PC-3 (cell line): ENCODE data around the gene CNMD. TPM values are rescaled to one million over a fixed set of nuclear protein-coding genes. Genes with fewer than 3 reads are reported as not detected.
A peak's percentile ranks its signal among the peaks of the same experiment; 100 is the strongest.

Experiments used
- ATAC-seq: fragments of 200-7000 bp; cut with Tn5 transposase; 2 replicates; pipeline ENCODE4 v1.9.1; 2020; ENCODE audit warnings: mild to moderate bottlenecking, moderate library complexity
- BruUV-seq: library from RNA; stranded (reverse); fragments of 400-500 nt; replicated peaks from 2 replicates; lab custom pipeline; 2021; lab: Mats Ljungman, UMichigan
- CTCF ChIA-PET: fragments of 300-600 bp; sonication (Branson Sonifier 250); formaldehyde crosslinking; loops from one replicate; lab custom pipeline; 2022; ENCODE audit warnings: antibody characterized with exemption; lab: Charles Lee
- POLR2A ChIA-PET: fragments of 300-600 bp; sonication (Branson Sonifier 250); formaldehyde crosslinking; loops from one replicate; lab custom pipeline; 2022; ENCODE audit warnings: antibody characterized with exemption; ENCODE audit not compliant: unreplicated experiment; lab: Charles Lee
- DNase-seq: peaks from one replicate; pipeline ENCODE4 v3.0.0-alpha.2; 2015
- H2AFZ ChIP-seq: fragments of 300-600 bp; sonication (generic); 2 replicates; pipeline ENCODE4 v1.6.0; 2016; ENCODE audit warnings: antibody characterized with exemption, low read length
- H3F3A ChIP-seq: fragments of 300-600 bp; sonication (generic); one replicate; pipeline ENCODE4 v1.6.0; 2017; ENCODE audit warnings: antibody characterized with exemption, low read length, control low read depth, mild to moderate bottlenecking; ENCODE audit not compliant: unreplicated experiment
- H3K27ac ChIP-seq: fragments of 300-600 bp; sonication (generic); 2 replicates; pipeline ENCODE4 v1.5.1; 2016; ENCODE audit warnings: mild to moderate bottlenecking, low read length
- H3K27me3 ChIP-seq: fragments of 300-600 bp; sonication (generic); 2 replicates; pipeline ENCODE4 v1.6.1; 2016; ENCODE audit warnings: low read length, mixed read lengths
- H3K36me3 ChIP-seq: fragments of 300-600 bp; sonication (generic); 2 replicates; pipeline ENCODE4 v1.6.1; 2016; ENCODE audit warnings: low read depth, mixed run types, low read length, mixed read lengths
- H3K4me1 ChIP-seq: fragments of 300-600 bp; sonication (generic); 2 replicates; pipeline ENCODE4 v1.5.1; 2016; ENCODE audit warnings: low read length; ENCODE audit not compliant: insufficient read depth
- H3K4me2 ChIP-seq: fragments of 300-600 bp; sonication (generic); 2 replicates; pipeline ENCODE4 v1.6.0; 2016; ENCODE audit warnings: low read length
- H3K4me3 ChIP-seq: fragments of 300-600 bp; sonication (generic); 2 replicates; pipeline ENCODE4 v1.5.1; 2016; ENCODE audit warnings: mild to moderate bottlenecking, low read length, mixed read lengths
- H3K79me2 ChIP-seq: fragments of 300-600 bp; sonication (generic); 2 replicates; pipeline ENCODE4 v1.6.1; 2017; ENCODE audit warnings: low read length, mixed read lengths
- H3K9ac ChIP-seq: fragments of 300-600 bp; sonication (generic); 2 replicates; pipeline ENCODE4 v1.6.0; 2016; ENCODE audit warnings: mild to moderate bottlenecking, low read length
- H3K9me2 ChIP-seq: fragments of 300-600 bp; sonication (generic); replicated peaks from 2 replicates; pipeline ENCODE4 v1.6.1; 2016; ENCODE audit warnings: mixed run types, low read length, mixed read lengths
- H3K9me3 ChIP-seq: fragments of 300-600 bp; sonication (generic); 2 replicates; pipeline ENCODE4 v1.6.1; 2016; ENCODE audit warnings: low read length, mixed read lengths
- H4K20me1 ChIP-seq: fragments of 300-600 bp; sonication (generic); 2 replicates; pipeline ENCODE4 v1.6.1; 2016; ENCODE audit warnings: low read length, mixed read lengths
- CTCF ChIP-seq: fragments of 300-600 bp; sonication (generic); conservative IDR thresholded peaks from 2 replicates; pipeline ENCODE4 v1.5.1; 2017; ENCODE audit warnings: antibody characterized with exemption, low read depth, mild to moderate bottlenecking, low read length
- EZH2 ChIP-seq: fragments of 300-600 bp; sonication (generic); IDR thresholded peaks from one replicate; pipeline ENCODE4 v1.6.1; 2017; ENCODE audit warnings: antibody characterized with exemption, mild to moderate bottlenecking, low read length; ENCODE audit not compliant: unreplicated experiment
- EZH2phosphoT487 ChIP-seq: fragments of 300-600 bp; sonication (generic); IDR thresholded peaks from 2 replicates; pipeline ENCODE4 v1.6.1; 2018; ENCODE audit warnings: mild to moderate bottlenecking, antibody characterized with exemption, low read length, borderline replicate concordance
- intact Hi-C: fragments of 100-400 bp; cut with micrococcal nuclease; formaldehyde crosslinking; loops from 2 replicates; pipeline ENCODE4 v1.9.0; 2023
- total RNA-seq: library from RNA; depleted of rRNA; stranded (reverse); fragments of >200 nt; gene quantifications from 2 replicates; pipeline ENCODE4 v1.2.3, GENCODE V29; 2014

The CNMD gene
- total RNA-seq, 1 experiment from 2014 or later, result not detected

GRCh38 chr13:52760077-52760476 is 20.5 kb upstream of the CNMD start:
- no peak for ATAC-seq
- ChIA-PET POLR2A (no interaction called here), CTCF (no interaction called here)
- Histone ChIP-seq H3K36me3 (no peaks in the 10 kb centered on the region), H3K9ac (no peak overlapping the region), H3K4me2 (no peak overlapping the region), H2AFZ (no peak overlapping the region), H3K79me2 (no peaks in the 10 kb centered on the region), H3K4me3 (no peak overlapping the region), H3K27ac (no peak overlapping the region), H4K20me1 (no peaks in the 10 kb centered on the region), H3K27me3 (peaks cover 23% of the 10 kb centered on the region), H3K9me2 (no peaks in the 10 kb centered on the region), H3K9me3 (no peaks in the 10 kb centered on the region), H3F3A (no peaks in the 10 kb centered on the region), H3K4me1 (no peaks in the 10 kb centered on the region)
- TF ChIP-seq EZH2phosphoT487 (no peak), EZH2 (no peak), CTCF (no peak)
- no TSS peak for BruUV-seq
- no peak for DNase-seq
- intact Hi-C loops, result no loop called here

- H3K4me2 ChIP-seq, result no peak overlapping the region
- no peak overlapping the region for H3K27ac ChIP-seq
- intact Hi-C loops, result no loop called here
- no TSS peak for BruUV-seq
- H3K79me2 ChIP-seq, result no peaks in the 10 kb centered on the region
- ATAC-seq (no peak), DNase-seq (no peak)
- no peaks in the 10 kb centered on the region for H3K9me3 ChIP-seq
- ChIA-PET CTCF (no interaction called here), POLR2A (no interaction called here)
- no peaks in the 10 kb centered on the region for H3K4me1 ChIP-seq
- no peak overlapping the region for H2AFZ ChIP-seq
- no peaks in the 10 kb centered on the region for H3K36me3 ChIP-seq
- no peak overlapping the region for H3K9ac ChIP-seq
- no peaks in the 10 kb centered on the region for H3K9me2 ChIP-seq
- peaks cover 23% of the 10 kb centered on the region for H3K27me3 ChIP-seq
- H3F3A ChIP-seq, result no peaks in the 10 kb centered on the region
- TF ChIP-seq EZH2 (no peak), EZH2phosphoT487 (no peak), CTCF (no peak)
- no peak overlapping the region for H3K4me3 ChIP-seq
- no peaks in the 10 kb centered on the region for H4K20me1 ChIP-seq
Observed at GRCh38 chr13:52758114-52758513, 18.5 kb upstream of the CNMD start.

GRCh38 chr13:52751196-52751595 is 11.6 kb upstream of the CNMD start:
- CTCF ChIA-PET, result interaction anchor here (0.6 kb wide), 1 partner anchor 55 kb away, joined by 5 read pairs; no protein-coding TSS in a partner anchor
- no peaks in the 10 kb centered on the region for H3K4me1 ChIP-seq
- no peaks in the 10 kb centered on the region for H3K36me3 ChIP-seq
- H3K9me2 ChIP-seq, result no peaks in the 10 kb centered on the region
- no peak overlapping the region for H3K4me3 ChIP-seq
- H3K27me3 ChIP-seq, result peaks cover 15% of the 10 kb centered on the region
- no peaks in the 10 kb centered on the region for H3K9me3 ChIP-seq
- peak; percentile 45 for DNase-seq
- POLR2A ChIA-PET, result no interaction called here
- H3K27ac ChIP-seq, result no peak overlapping the region
- no peak for ATAC-seq
- no peaks in the 10 kb centered on the region for H3K79me2 ChIP-seq
- H2AFZ ChIP-seq, result no peak overlapping the region
- intact Hi-C loops, result no loop called here
- no peak overlapping the region for H3K4me2 ChIP-seq
- BruUV-seq, result no TSS peak
- no peaks in the 10 kb centered on the region for H4K20me1 ChIP-seq
- no peak overlapping the region for H3K9ac ChIP-seq
- TF ChIP-seq EZH2phosphoT487, result no peak
- no peak for TF ChIP-seq CTCF
- no peak for TF ChIP-seq EZH2
- no peaks in the 10 kb centered on the region for H3F3A ChIP-seq
